K562 (cell line): ENCODE results near the gene UQCRH. TPM values are rescaled to one million over a fixed set of nuclear protein-coding genes. Genes with fewer than 3 reads are reported as not detected.

Source experiments
- ATAC-seq: fragments of 200-7000 bp; cut with Tn5 transposase; 3 replicates; pipeline ENCODE4 v1.9.1; 2020; ENCODE audit warnings: moderate library complexity
- BruUV-seq: library from RNA; stranded (reverse); fragments of 400-500 nt; replicated peaks from 2 replicates; lab custom pipeline; 2021; lab: Mats Ljungman, UMichigan
- CTCF ChIA-PET: fragments of 300-600 bp; formaldehyde crosslinking; extraction: SDS; loops from one replicate; lab custom pipeline; 2021; ENCODE audit warnings: low intra/inter-chr PET ratio; lab: Yijun Ruan, JAX
- POLR2A ChIA-PET: fragments of 300-600, 350-650 bp; sonication (Branson Sonifier 250); formaldehyde crosslinking; extraction: SDS; loops from one replicate; lab custom pipeline; 2021; ENCODE audit warnings: antibody characterized with exemption, inconsistent platforms; lab: Yijun Ruan, JAX
- DNase-seq, 4 experiments: peaks; one replicate each; pipeline versions ENCODE4 v3.0.0 to v3.0.0-alpha.2; 2011 to 2018; ENCODE audit warnings: low spot score in 3 of 4, mixed read lengths in 3 of 4; ENCODE audit errors: extremely low read depth in 1 of 4
- FAIRE-seq: peaks from 2 replicates; lab custom pipeline; 2011; peaks lifted over from hg19 to GRCh38; lab: Jason Lieb, UNC
- H2AFZ ChIP-seq: 2 replicates; pipeline ENCODE4 v1.6.0; 2011; ENCODE audit warnings: low read depth, low read length, control low read depth, inconsistent platforms
- H3K27ac ChIP-seq: fragments of 200-600 bp; 3 replicates; pipeline ENCODE4 v1.8.0; 2011; ENCODE audit warnings: low read depth, mild to moderate bottlenecking, control low read depth, inconsistent platforms, low read length, moderate library complexity, mixed read lengths; ENCODE audit errors: extremely low read depth
- H3K27me3 ChIP-seq, 2 experiments: fragments of 300-600 bp in 1 of 2; 2 replicates in 1 of 2; 3 replicates in 1 of 2; pipeline versions ENCODE4 v1.6.0 to v1.8.0; 2011; ENCODE audit warnings: inconsistent platforms in 2 of 2, low read length in 2 of 2, mild to moderate bottlenecking in 1 of 2, mixed read lengths in 1 of 2, moderate library complexity in 1 of 2; ENCODE audit not compliant: control insufficient read depth in 2 of 2, insufficient read depth in 2 of 2
- H3K36me3 ChIP-seq: fragments of 300-600 bp; 3 replicates; pipeline ENCODE4 v1.8.0; 2011; ENCODE audit warnings: mild to moderate bottlenecking, low read length, inconsistent platforms; ENCODE audit not compliant: control insufficient read depth, insufficient read depth
- H3K4me1 ChIP-seq, 2 experiments: fragments of 200-600 bp in 1 of 2; replicated peaks in 1 of 2; 2 replicates in 1 of 2; 3 replicates in 1 of 2; pipeline versions ENCODE4 v1.5.1 to v1.8.0; 2011; ENCODE audit warnings: inconsistent platforms in 2 of 2, low read length in 2 of 2, mild to moderate bottlenecking in 1 of 2, mixed read lengths in 1 of 2, moderate library complexity in 1 of 2; ENCODE audit not compliant: control insufficient read depth in 2 of 2, insufficient read depth in 2 of 2
- H3K4me2 ChIP-seq: 2 replicates; pipeline ENCODE4 v1.6.1; 2011; ENCODE audit warnings: low read length, control low read depth, inconsistent platforms, mixed read lengths; ENCODE audit not compliant: insufficient read depth
- H3K4me3 ChIP-seq: fragments of 200-600 bp; sonication (generic), shearing (Covaris generic); 2 replicates; pipeline ENCODE4 v1.5.1; 2016; ENCODE audit warnings: control low read depth, inconsistent platforms
- H3K79me2 ChIP-seq: fragments of 200-600 bp; 3 replicates; pipeline ENCODE4 v1.8.0; 2011; ENCODE audit warnings: low read length, inconsistent platforms; ENCODE audit not compliant: control insufficient read depth, insufficient read depth
- H3K9ac ChIP-seq, 2 experiments: 2 replicates each; pipeline versions ENCODE4 v1.6.0 to v1.6.1; 2011; ENCODE audit warnings: low read depth in 2 of 2, low read length in 2 of 2, control low read depth in 1 of 2, inconsistent platforms in 1 of 2, mild to moderate bottlenecking in 1 of 2, mixed read lengths in 1 of 2; ENCODE audit not compliant: insufficient read depth in 1 of 2
- H3K9me1 ChIP-seq: one replicate; pipeline ENCODE4 v1.6.0; 2011; ENCODE audit warnings: inconsistent platforms, mild to moderate bottlenecking, low read length, moderate library complexity; ENCODE audit not compliant: control insufficient read depth, insufficient read depth
- H3K9me3 ChIP-seq: replicated peaks from 2 replicates; pipeline ENCODE4 v1.5.1; 2011; ENCODE audit warnings: low read depth, low read length, inconsistent platforms; ENCODE audit not compliant: control insufficient read depth, insufficient read depth
- H4K20me1 ChIP-seq: replicated peaks from 2 replicates; pipeline ENCODE4 v1.6.1; 2011; ENCODE audit warnings: low read length, inconsistent platforms, mixed read lengths; ENCODE audit not compliant: control insufficient read depth, insufficient read depth
- BCLAF1 ChIP-seq, 2 experiments: fragments of 450-650 bp in 1 of 2; IDR thresholded peaks; 2 replicates each; pipeline ENCODE4 v1.6.1; 2011 to 2017; ENCODE audit warnings: low read depth in 2 of 2, antibody characterized with exemption in 1 of 2, borderline replicate concordance in 1 of 2, low read length in 1 of 2, mild to moderate bottlenecking in 1 of 2, mixed read lengths in 1 of 2; ENCODE audit not compliant: control insufficient read depth in 1 of 2
- CBX1 ChIP-seq: sonication (generic); IDR thresholded peaks from 2 replicates; pipeline ENCODE4 v1.6.1; 2016; ENCODE audit warnings: antibody characterized with exemption, low read depth, mild to moderate bottlenecking
- CC2D1A ChIP-seq: fragments of 450-650 bp; IDR thresholded peaks from 2 replicates; pipeline ENCODE4 v1.6.1; 2017; ENCODE audit warnings: mild to moderate bottlenecking
- ETV5 ChIP-seq: sonication (generic); formaldehyde crosslinking; IDR thresholded peaks from 2 replicates; pipeline ENCODE4 v1.4.0; 2020; ENCODE audit warnings: low read depth, mild to moderate bottlenecking, missing genetic modification reagents
- HDAC3 ChIP-seq: fragments of 450-650 bp; IDR thresholded peaks from 2 replicates; pipeline ENCODE4 v1.6.1; 2018; ENCODE audit warnings: borderline replicate concordance, mild to moderate bottlenecking, moderate library complexity; ENCODE audit not compliant: partially characterized antibody
- IRF9 ChIP-seq: fragments of 450-650 bp; IDR thresholded peaks from 2 replicates; pipeline ENCODE4 v1.6.1; 2016; ENCODE audit warnings: missing biosample characterization, missing genetic modification characterization
- MIER1 ChIP-seq: fragments of 450-650 bp; IDR thresholded peaks from 2 replicates; pipeline ENCODE4 v1.6.1; 2016; ENCODE audit warnings: antibody characterized with exemption, mild to moderate bottlenecking, low read depth
- PCBP2 ChIP-seq: fragments of 200-400 bp; formaldehyde crosslinking; IDR thresholded peaks from 2 replicates; pipeline ENCODE4 v1.6.1; 2018; ENCODE audit warnings: low read length, low read depth, mild to moderate bottlenecking, moderate library complexity; ENCODE audit not compliant: poor library complexity, severe bottlenecking
- PTBP1 ChIP-seq: fragments of 200-400 bp; formaldehyde crosslinking; IDR thresholded peaks from 2 replicates; pipeline ENCODE4 v1.6.1; 2017; ENCODE audit warnings: low read depth, low read length
- SMARCC2 ChIP-seq: fragments of 450-650 bp; IDR thresholded peaks from 2 replicates; pipeline ENCODE4 v1.6.1; 2017; ENCODE audit warnings: antibody characterized with exemption, moderate library complexity, mild to moderate bottlenecking, low read depth
- SOX6 ChIP-seq: fragments of 450-650 bp; IDR thresholded peaks from 2 replicates; pipeline ENCODE4 v1.6.1; 2014; ENCODE audit warnings: mild to moderate bottlenecking
- TAL1 ChIP-seq: fragments of 450-650 bp; IDR thresholded peaks from 2 replicates; pipeline ENCODE4 v1.6.1; 2016; ENCODE audit warnings: mild to moderate bottlenecking
- TRIM24 ChIP-seq, 2 experiments: fragments of 450-650 bp; IDR thresholded peaks; 2 replicates each; pipeline ENCODE4 v1.6.1; 2016
- YBX1 ChIP-seq: fragments of 450-650 bp; IDR thresholded peaks from 2 replicates; pipeline ENCODE4 v1.7.1; 2016; ENCODE audit warnings: mild to moderate bottlenecking
- ZNF124 ChIP-seq: sonication (generic); formaldehyde crosslinking; IDR thresholded peaks from 2 replicates; pipeline ENCODE4 v1.8.1; 2022; ENCODE audit warnings: missing genetic modification reagents
- ZNF174 ChIP-seq: fragments of 250-450 bp; sonication (Bioruptor Pico); IDR thresholded peaks from 2 replicates; pipeline ENCODE4 v1.4.0; 2020; ENCODE audit warnings: mild to moderate bottlenecking
- ZNF431 ChIP-seq: sonication (generic); formaldehyde crosslinking; IDR thresholded peaks from 2 replicates; pipeline ENCODE4 v1.8.0; 2022; ENCODE audit warnings: mild to moderate bottlenecking, missing genetic modification reagents
- ZNF639 ChIP-seq, 2 experiments: fragments of 200-800 bp in 1 of 2; sonication (Bioruptor generic) in 1 of 2; sonication (generic) in 1 of 2; formaldehyde crosslinking in 1 of 2; IDR thresholded peaks in 1 of 2; conservative IDR thresholded peaks in 1 of 2; 2 replicates each; pipeline versions ENCODE4 v1.5.0 to v1.6.1; 2016 to 2020; ENCODE audit warnings: missing compliant biosample characterization in 1 of 2, missing genetic modification characterization in 1 of 2, missing genetic modification reagents in 1 of 2
- ZNF717 ChIP-seq: fragments of 250-450 bp; sonication (Bioruptor Pico); IDR thresholded peaks from 2 replicates; pipeline ENCODE4 v1.5.0; 2021
- WGBS: fragments of 100-300 bp; shearing (Covaris generic); methylation state at CpG from one replicate; pipeline ENCODE4 v1.1.6; 2016; ENCODE audit warnings: low coverage, mixed read lengths; ENCODE audit not compliant: insufficient coverage; ENCODE audit errors: missing lambda C conversion rate; 5-methylcytosine and 5-hydroxymethylcytosine counted together
- in situ Hi-C: fragments of 300-500 bp; cut with MboI; formaldehyde crosslinking; loops from 4 replicates; pipeline ENCODE4 v1.15.0; 2018; ENCODE audit warnings: inconsistent platforms, mixed read lengths
- intact Hi-C: fragments of 100-400 bp; cut with micrococcal nuclease; formaldehyde crosslinking; loops from 2 replicates; pipeline ENCODE4 v1.14.2; 2022
- polyA plus RNA-seq, 8 experiments: library from polyadenylated mRNA; depleted of rRNA in 4 of 8; stranded (reverse) in 5 of 8; unstranded in 3 of 8; fragments of >200 nt; fragmentation: Nextera tagmentation in 2 of 8; fragmentation: Illumina TruSeq in 1 of 8; extraction: Ambion mirVana in 2 of 8; extraction: Trizol in 1 of 8; gene quantifications; 2 replicates each; pipeline versions ENCODE4 v1.2.1 to v1.2.3, GENCODE V29; 2011 to 2014; ENCODE audit warnings: inconsistent platforms in 1 of 8, missing spikeins in 1 of 8
- total RNA-seq, 7 experiments: library from RNA; depleted of rRNA in 6 of 7; stranded (reverse); fragments of >200 nt in 6 of 7; fragmentation: Illumina TruSeq in 2 of 7; extraction: Trizol in 2 of 7; gene quantifications; 2 replicates each; pipeline versions ENCODE4 v1.2.1 to v1.2.3, GENCODE V29; 2011 to 2021; ENCODE audit warnings: low replicate concordance in 1 of 7

The UQCRH gene
- total and polyA plus RNA-seq, 9 of the 15 experiments (the other 6 are each of a cell fraction or from before 2014, with no cell fraction given) = 1,267 to 5,184 (median 2,410) TPM

- BruUV-seq = no TSS peak
- peak overlapping the region; percentile 96 for H2AFZ ChIP-seq
- H3K9ac ChIP-seq = peak overlapping the region; percentile 98 to 100
- H3K9me1 ChIP-seq = peaks cover 6% of the 10 kb centered on the region
- intact Hi-C loops = loop anchor here (2.0 to 5.0 kb wide), 2 partner anchors 15 to 54 kb away; partner anchors contain the start of gene RAD54L
- in situ Hi-C loops = no loop called here
- FAIRE-seq (no peak), ATAC-seq (peak; percentile 2), DNase-seq (no peak)
- no peaks in the 10 kb centered on the region for H3K27me3 ChIP-seq
- 6% methylated on average over 17 of the region's 17 CpGs for WGBS
- ChIA-PET CTCF (interaction anchor here (0.6 kb wide), 1 partner anchor 421 kb away, joined by 3 read pairs; no protein-coding TSS in a partner anchor), POLR2A (interaction anchor here (0.6 to 22.1 kb wide), 7 partner anchors 17 to 1482 kb away, joined by 3 to 410 read pairs (median 4); no protein-coding TSS in a partner anchor)
- peak overlapping the region; percentile 96 for H3K27ac ChIP-seq
- peaks cover 13% of the 10 kb centered on the region for H4K20me1 ChIP-seq
- H3K4me3 ChIP-seq = peak overlapping the region; percentile 76
- peaks cover 22 to 29% of the 10 kb centered on the region in 2 experiments; a peak in 4 of 5 replicates for H3K4me1 ChIP-seq
- peaks cover 91% of the 10 kb centered on the region for H3K79me2 ChIP-seq
- no peaks in the 10 kb centered on the region for H3K9me3 ChIP-seq
- H3K4me2 ChIP-seq = peak overlapping the region; percentile 97
- H3K36me3 ChIP-seq = peaks cover 49% of the 10 kb centered on the region
- TF ChIP-seq BCLAF1 (IDR thresholded peaks at IDR 0.05; ENCODE audit: borderline replicate concordance in 1 of 2, control insufficient read depth in 1 of 2, low read depth in 2 of 2, low read length in 1 of 2) (no peak), ZNF717 (CRISPR knock-in tag) (no peak), SOX6 (no peak), PCBP2 (no peak), CBX1 (0 out of 2 replicates have a peak, but pooled peaks have one; percentile 31), ZNF124 (CRISPR knock-in tag) (no peak), IRF9 (tag) (no peak), ZNF174 (CRISPR knock-in tag) (no peak), ZNF639 (CRISPR knock-in tag; conservative IDR thresholded peaks at IDR 0.05 in 1 of 2, IDR thresholded peaks at IDR 0.05 in 1 of 2) (no peak), HDAC3 (no peak), MIER1 (no peak), PTBP1 (no peak), CC2D1A (no peak), SMARCC2 (no peak), YBX1 (no peak), TRIM24 (IDR thresholded peaks at IDR 0.05) (no peak), TAL1 (no peak), ETV5 (CRISPR knock-in tag) (no peak), ZNF431 (CRISPR knock-in tag) (no peak)
Observed at GRCh38 chr1:46301406-46301807, 2.1 kb upstream of the UQCRH start.
